Measurements from ENCODE around the gene RUNX1. TPM values are rescaled to one million over a fixed set of nuclear protein-coding genes. Genes with fewer than 3 reads are reported as not detected.

RUNX1 gene
- total and polyA plus RNA-seq, 2 of the 13 experiments (the other 11 are each of a cell fraction or from before 2014, with no cell fraction given): 5.4 to 6.4 TPM

- TF ChIP-seq POLR2G (IDR thresholded peaks at IDR 0.05; ENCODE audit: low read depth, low read length): no peak
- TF ChIP-seq ZNF468 (CRISPR knock-in tag; IDR thresholded peaks at IDR 0.05): no peak
- no peak for TF ChIP-seq ZNF580 (CRISPR knock-in tag; IDR thresholded peaks at IDR 0.05; ENCODE audit: borderline replicate concordance, low read depth)
- TF ChIP-seq ZNF12 (CRISPR knock-in tag; IDR thresholded peaks at IDR 0.05): no peak
Measured at GRCh38 chr21:35072960-35073359, 23.9 kb upstream of the RUNX1 start (continued).

DNA sequence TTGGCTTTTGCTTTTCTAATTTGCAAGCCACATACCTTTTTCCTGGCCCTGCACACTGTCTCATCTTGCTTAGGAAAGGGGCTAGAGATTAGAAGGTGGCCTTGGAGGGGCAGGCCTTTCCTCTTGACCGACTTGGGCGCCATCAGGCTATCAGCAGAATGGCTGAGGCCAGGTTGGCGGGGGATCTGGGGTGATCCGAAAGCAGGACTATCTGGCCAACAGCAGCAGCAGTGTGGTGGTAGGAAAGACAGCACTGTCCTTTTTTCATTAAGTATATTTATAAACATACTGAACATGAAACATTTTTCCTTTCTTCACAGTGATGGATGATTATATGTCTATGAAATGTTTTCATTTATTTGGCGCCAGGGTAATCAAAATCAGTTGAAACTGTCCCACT is 23.5 kb upstream of the RUNX1 start:
- Histone ChIP-seq H4K20me1 (ENCODE audit: insufficient read depth, low read length) (no peaks in the 10 kb centered on the region), H3K79me2 (ENCODE audit: insufficient read depth, low read length) (no peaks in the 10 kb centered on the region), H3K4me3 (replicated peaks in 1 of 3; ENCODE audit: insufficient read depth in 1 of 3, low read depth in 2 of 3, low read length in 3 of 3) (no peak overlapping the region), H3K27me3 (ENCODE audit: control insufficient read depth in 1 of 2, insufficient read depth in 2 of 2, low read length in 2 of 2) (no peaks in the 10 kb centered on the region; a peak in 1 of 5 replicates), H3K4me1 (ENCODE audit: insufficient read depth, low read length) (no peaks in the 10 kb centered on the region), H3K4me2 (ENCODE audit: low read depth, low read length) (no peak overlapping the region), H3K36me3 (replicated peaks in 1 of 2; ENCODE audit: control insufficient read depth in 1 of 2, insufficient read depth in 2 of 2, low read length in 2 of 2) (no peaks in the 10 kb centered on the region), H3K9me3 (ENCODE audit: low read length) (peaks cover 5% of the 10 kb centered on the region; the same call in 1 of the 2 replicates), H2AFZ (ENCODE audit: low read length) (no peak overlapping the region), H3K9ac (ENCODE audit: insufficient read depth, low read depth, low read length) (no peak overlapping the region), H3K27ac (ENCODE audit: extremely low read length, insufficient read depth, low read length) (no peak overlapping the region)
- DNase-seq (ENCODE audit: low spot score): no peak
- ChIA-PET CTCF (ENCODE audit: low intra/inter-chr PET ratio, low total read pairs) (no interaction called here), POLR2A (no interaction called here)
- intact Hi-C loops (cut with micrococcal nuclease; ENCODE audit: unreplicated experiment) (no loop called here), in situ Hi-C loops (cut with HindIII; ENCODE audit: extremely low pct_ligation_motif_present, low pct_unique_long_range_greater_than_20kb) (no loop called here)
- BruUV-seq (replicated peaks): no TSS peak
- TF ChIP-seq SRSF9 (IDR thresholded peaks at IDR 0.05; ENCODE audit: borderline replicate concordance, insufficient read depth, low read depth, low read length, poor library complexity, severe bottlenecking): no peak
- TF ChIP-seq ZNF775 (CRISPR knock-in tag; IDR thresholded peaks at IDR 0.05; ENCODE audit: borderline replicate concordance): no peak
- TF ChIP-seq MEIS2 (CRISPR knock-in tag; IDR thresholded peaks at IDR 0.05): no peak
- no peak for TF ChIP-seq PCBP2 (optimal IDR thresholded peaks at IDR 0.05; ENCODE audit: low read depth, low read length, poor library complexity, severe bottlenecking)
- TF ChIP-seq ZNF17 (CRISPR knock-in tag; IDR thresholded peaks at IDR 0.05): no peak
- no peak for TF ChIP-seq RFXAP (CRISPR knock-in tag; IDR thresholded peaks at IDR 0.05; ENCODE audit: borderline replicate concordance)
- TF ChIP-seq ZNF724P (CRISPR knock-in tag; IDR thresholded peaks at IDR 0.05; ENCODE audit: borderline replicate concordance): no peak
- no peak for TF ChIP-seq ZNF850 (CRISPR knock-in tag; conservative IDR thresholded peaks at IDR 0.05)
- no peak for TF ChIP-seq SRF (IDR thresholded peaks at IDR 0.05; ENCODE audit: low read depth, low read length)
- TF ChIP-seq ERF (CRISPR knock-in tag; IDR thresholded peaks at IDR 0.05): no peak
- 45% methylated on average over 5 of the region's 5 CpGs for WGBS (ENCODE audit: low lambda C conversion rate)
- no peak for ATAC-seq
- no peak for FAIRE-seq

Measured in HepG2 (cell line).